Airway epithelial cell (primary cell): ENCODE measurements around the gene ZNF429. TPM values are rescaled to one million over a fixed set of nuclear protein-coding genes. Genes with fewer than 3 reads are reported as not detected.

Experiments used
- total RNA-seq: library from RNA; depleted of rRNA; stranded (reverse); fragments of >200 nt; gene quantifications from 2 replicates; pipeline ENCODE4 v1.2.3, GENCODE V29; 2015

ZNF429 gene
- 4.5 and 5.5 TPM in 2 replicates for total RNA-seq

GRCh38 chr19:21505459-21506451 is at the start of gene ZNF429:
Gene ZNF429, plus strand, starts transcription at chr19:21505602. Its CDS starts 170 bp downstream, at chr19:21505772.

Other genes with a start within 250 kb of the ZNF429 start
- 2.1 and 2.3 TPM in 2 replicates for gene ZNF708, start 176.2 kb upstream of the ZNF429 start, total RNA-seq
- 7.5 TPM in 2 replicates for gene ZNF738, start 146.6 kb upstream of the ZNF429 start, total RNA-seq
- gene ZNF493, start 108.5 kb upstream of the ZNF429 start, total RNA-seq = 3.2 and 7.4 TPM in 2 replicates